GM23248 (cell line): ENCODE results near the gene ELFN1. TPM values are rescaled to one million over a fixed set of nuclear protein-coding genes. Genes with fewer than 3 reads are reported as not detected.
"Not testable (repeated sequence)": the region's sequence is repeated elsewhere in the genome, so short reads cannot be mapped to it uniquely, and the experiment has no call there.

ENCODE experiments used
- DNase-seq: peaks from one replicate; pipeline ENCODE4 v3.0.0-alpha.2; 2015
- H2AFZ ChIP-seq: fragments of 200-600 bp; sonication (generic); 2 replicates; pipeline ENCODE4 v1.6.1; 2016; ENCODE audit warnings: antibody characterized with exemption
- H3F3A ChIP-seq: fragments of 200-600 bp; sonication (generic); 2 replicates; pipeline ENCODE4 v1.6.1; 2016; ENCODE audit warnings: mild to moderate bottlenecking, antibody characterized with exemption, mixed run types; ENCODE audit not compliant: insufficient read depth
- H3K27ac ChIP-seq: fragments of 200-600 bp; sonication (generic); 2 replicates; pipeline ENCODE4 v1.5.1; 2016; ENCODE audit warnings: mild to moderate bottlenecking
- H3K27me3 ChIP-seq: fragments of 200-600 bp; sonication (generic); replicated peaks from 2 replicates; pipeline ENCODE4 v1.6.1; 2016; ENCODE audit warnings: mild to moderate bottlenecking; ENCODE audit not compliant: insufficient read depth
- H3K36me3 ChIP-seq: fragments of 200-600 bp; sonication (generic); 2 replicates; pipeline ENCODE4 v1.6.1; 2016; ENCODE audit warnings: low read depth, mild to moderate bottlenecking
- H3K4me1 ChIP-seq: fragments of 200-600 bp; sonication (generic); 2 replicates; pipeline ENCODE4 v1.6.1; 2016; ENCODE audit warnings: mild to moderate bottlenecking; ENCODE audit not compliant: insufficient read depth
- H3K4me2 ChIP-seq: fragments of 200-600 bp; sonication (generic); one replicate; pipeline ENCODE4 v1.6.1; 2016; ENCODE audit warnings: mild to moderate bottlenecking; ENCODE audit not compliant: unreplicated experiment
- H3K4me3 ChIP-seq: fragments of 200-600 bp; sonication (generic); 2 replicates; pipeline ENCODE4 v1.5.1; 2016; ENCODE audit warnings: mild to moderate bottlenecking
- H3K79me2 ChIP-seq: fragments of 200-600 bp; sonication (generic); 2 replicates; pipeline ENCODE4 v1.6.1; 2016; ENCODE audit warnings: mild to moderate bottlenecking; ENCODE audit not compliant: insufficient read depth
- H3K9ac ChIP-seq: fragments of 200-600 bp; sonication (generic); 2 replicates; pipeline ENCODE4 v1.6.1; 2016; ENCODE audit warnings: mild to moderate bottlenecking
- H3K9me2 ChIP-seq: fragments of 200-600 bp; sonication (generic); 2 replicates; pipeline ENCODE4 v1.6.1; 2016; ENCODE audit warnings: mixed run types, mild to moderate bottlenecking, moderate library complexity; ENCODE audit not compliant: insufficient read depth
- H3K9me3 ChIP-seq: fragments of 200-600 bp; sonication (generic); one replicate; pipeline ENCODE4 v1.6.1; 2017; ENCODE audit warnings: low read depth
- H4K20me1 ChIP-seq: fragments of 200-600 bp; sonication (generic); 2 replicates; pipeline ENCODE4 v1.6.0; 2016; ENCODE audit not compliant: insufficient read depth
- EZH2 ChIP-seq: fragments of 200-600 bp; sonication (generic); IDR thresholded peaks from 2 replicates; pipeline ENCODE4 v1.6.1; 2018; ENCODE audit warnings: antibody characterized with exemption, mild to moderate bottlenecking; ENCODE audit not compliant: insufficient read depth, poor library complexity, severe bottlenecking
- EZH2phosphoT487 ChIP-seq: fragments of 200-600 bp; sonication (generic); IDR thresholded peaks from 2 replicates; pipeline ENCODE4 v1.6.1; 2018; ENCODE audit warnings: antibody characterized with exemption, moderate library complexity, mild to moderate bottlenecking, low read depth; ENCODE audit not compliant: insufficient read depth
- WGBS, 2 experiments: methylation state at CpG; one replicate each; pipeline ENCODE4 v1.1.6; 2015 to 2017; ENCODE audit warnings: low lambda C conversion rate in 2 of 2, low coverage in 1 of 2; ENCODE audit errors: missing lambda C conversion rate in 2 of 2; 5-methylcytosine and 5-hydroxymethylcytosine counted together
- in situ Hi-C: fragments of 300-500 bp; cut with MboI; formaldehyde crosslinking; loops from 2 replicates; pipeline ENCODE4 v1.15.0; 2020
- polyA plus RNA-seq: library from polyadenylated mRNA; unstranded; fragments of >200 nt; fragmentation: Nextera tagmentation; extraction: Ambion mirVana; gene quantifications from 2 replicates; pipeline ENCODE4 v1.2.1, GENCODE V29; 2016
- total RNA-seq: library from RNA; depleted of rRNA; stranded (reverse); fragments of >200 nt; shearing (Covaris generic); gene quantifications from 2 replicates; pipeline ENCODE4 v1.2.3, GENCODE V29; 2014

The ELFN1 gene
- total and polyA plus RNA-seq, 2 experiments from 2014 or later, result 0.13 to 6.2 TPM

DNA sequence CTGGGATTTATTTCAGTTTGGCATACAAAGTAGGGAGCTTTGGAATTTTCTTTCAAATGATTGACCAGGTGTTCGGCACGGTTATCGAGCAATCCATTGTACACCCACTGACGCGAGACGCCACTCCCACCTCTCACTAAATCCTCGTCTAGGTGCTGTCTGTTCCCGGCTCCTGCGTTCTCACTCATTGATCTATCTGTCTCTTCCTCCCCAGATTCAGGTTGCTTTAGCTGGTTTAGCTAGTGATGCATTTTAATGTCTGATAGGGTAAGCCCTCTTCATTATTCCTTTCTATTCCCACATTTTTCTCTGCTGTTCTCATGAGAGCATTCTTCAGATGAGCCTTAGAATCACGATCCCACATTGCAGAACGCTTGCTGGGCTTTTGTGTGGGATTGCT lies 91.7 kb downstream of the ELFN1 start:
- no peak for DNase-seq
- Histone ChIP-seq H3K27me3 (no peaks in the 10 kb centered on the region; the same call in 1 of the 2 replicates), H4K20me1 (no peaks in the 10 kb centered on the region), H3K4me1 (no peaks in the 10 kb centered on the region), H3K4me2 (no peak overlapping the region), H3F3A (no peaks in the 10 kb centered on the region), H3K36me3 (no peaks in the 10 kb centered on the region), H3K4me3 (no peak overlapping the region), H3K9me2 (no peaks in the 10 kb centered on the region), H3K79me2 (no peaks in the 10 kb centered on the region), H2AFZ (no peak overlapping the region), H3K9ac (no peak overlapping the region), H3K9me3 (no peaks in the 10 kb centered on the region), H3K27ac (no peak overlapping the region)
- TF ChIP-seq EZH2 (no peak), EZH2phosphoT487 (no peak)
- WGBS, 2 experiments, result 80 to 81% methylated on average over 11 of the region's 11 CpGs
- in situ Hi-C loops, result no loop called here

DNA sequence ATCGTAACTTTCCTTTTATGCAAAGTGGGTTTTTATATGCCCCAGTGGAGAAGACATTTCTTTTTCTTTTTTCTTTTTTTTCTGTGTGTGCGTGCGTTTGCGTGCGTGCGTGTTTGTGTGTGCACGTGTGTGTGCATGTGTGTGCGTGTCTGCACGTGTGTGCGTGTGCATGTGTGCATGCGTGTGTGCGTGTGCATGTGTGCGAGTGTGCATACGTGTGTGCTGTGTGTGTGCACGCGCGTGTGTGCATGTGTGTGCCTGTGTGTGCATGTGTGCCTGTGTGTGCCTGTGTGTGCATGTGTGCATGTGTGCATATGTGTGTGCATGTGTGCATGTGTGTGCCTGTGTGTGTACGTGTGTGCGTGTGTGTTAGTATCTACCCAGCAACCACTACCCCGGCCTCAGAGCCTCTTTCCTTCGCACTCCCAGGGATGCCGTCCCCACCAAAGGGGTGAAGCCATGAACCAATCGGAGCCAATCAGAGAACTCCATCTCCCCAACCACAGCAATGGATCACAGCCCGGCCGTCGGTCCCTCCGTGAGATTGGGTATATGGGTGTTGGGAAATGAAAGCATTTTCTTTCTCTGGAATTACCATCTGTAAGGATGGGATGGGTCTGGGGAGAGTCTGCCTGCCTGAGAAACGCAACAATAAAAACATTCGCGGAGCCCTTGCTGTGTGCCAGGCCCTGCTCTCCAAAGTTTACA lies 92.3 kb downstream of the ELFN1 start:
- H3F3A ChIP-seq, result no peaks in the 10 kb centered on the region
- H3K79me2 ChIP-seq, result no peaks in the 10 kb centered on the region
- TF ChIP-seq EZH2, result no peak
- no peak for TF ChIP-seq EZH2phosphoT487
- no peaks in the 10 kb centered on the region for H3K9me2 ChIP-seq
- H3K9me3 ChIP-seq, result no peaks in the 10 kb centered on the region
- no peak overlapping the region for H3K4me2 ChIP-seq
- no peaks in the 10 kb centered on the region for H3K27me3 ChIP-seq
- H4K20me1 ChIP-seq, result no peaks in the 10 kb centered on the region
- in situ Hi-C loops, result no loop called here
- H3K36me3 ChIP-seq, result no peaks in the 10 kb centered on the region
- no peak overlapping the region for H2AFZ ChIP-seq
- no peak overlapping the region for H3K27ac ChIP-seq
- H3K9ac ChIP-seq, result no peak overlapping the region
- 86% methylated on average over 29 to 30 of the region's 30 CpGs for WGBS, 2 experiments
- no peak for DNase-seq
- H3K4me3 ChIP-seq, result no peak overlapping the region
- H3K4me1 ChIP-seq, result no peaks in the 10 kb centered on the region

DNA sequence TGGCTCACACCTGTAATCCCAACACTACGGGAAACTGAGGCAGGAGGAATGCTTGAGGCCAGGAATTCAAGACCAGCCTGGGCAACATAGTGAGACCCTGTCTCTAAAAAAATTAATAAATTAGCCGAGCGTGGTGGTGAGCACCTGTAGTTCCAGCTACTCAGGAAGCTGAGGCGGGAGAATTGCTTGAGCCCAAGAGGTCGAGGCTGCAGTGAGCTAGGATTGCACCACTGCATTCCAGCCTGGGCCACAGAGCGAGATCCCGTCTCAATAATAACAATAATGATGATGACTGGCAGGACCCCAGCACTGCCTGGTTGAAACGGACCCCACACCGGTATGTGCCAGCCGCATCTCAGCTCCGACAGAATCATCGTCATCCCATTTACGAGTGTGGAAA lies 93.0 kb downstream of the ELFN1 start:
- 86 to 90% methylated on average over 13 of the region's 13 CpGs for WGBS, 2 experiments
- no peak overlapping the region for H3K4me3 ChIP-seq
- H3K4me1 ChIP-seq, result no peaks in the 10 kb centered on the region
- TF ChIP-seq EZH2phosphoT487 (no peak), EZH2 (no peak)
- no peaks in the 10 kb centered on the region for H3K9me2 ChIP-seq
- no peak overlapping the region for H3K9ac ChIP-seq
- H3K79me2 ChIP-seq, result no peaks in the 10 kb centered on the region
- no peaks in the 10 kb centered on the region for H4K20me1 ChIP-seq
- in situ Hi-C loops, result no loop called here
- no peak overlapping the region for H2AFZ ChIP-seq
- H3F3A ChIP-seq, result no peaks in the 10 kb centered on the region
- no peaks in the 10 kb centered on the region for H3K27me3 ChIP-seq
- no peaks in the 10 kb centered on the region for H3K9me3 ChIP-seq
- no peak overlapping the region for H3K27ac ChIP-seq
- DNase-seq, result no peak
- no peak overlapping the region for H3K4me2 ChIP-seq
- H3K36me3 ChIP-seq, result no peaks in the 10 kb centered on the region

DNA sequence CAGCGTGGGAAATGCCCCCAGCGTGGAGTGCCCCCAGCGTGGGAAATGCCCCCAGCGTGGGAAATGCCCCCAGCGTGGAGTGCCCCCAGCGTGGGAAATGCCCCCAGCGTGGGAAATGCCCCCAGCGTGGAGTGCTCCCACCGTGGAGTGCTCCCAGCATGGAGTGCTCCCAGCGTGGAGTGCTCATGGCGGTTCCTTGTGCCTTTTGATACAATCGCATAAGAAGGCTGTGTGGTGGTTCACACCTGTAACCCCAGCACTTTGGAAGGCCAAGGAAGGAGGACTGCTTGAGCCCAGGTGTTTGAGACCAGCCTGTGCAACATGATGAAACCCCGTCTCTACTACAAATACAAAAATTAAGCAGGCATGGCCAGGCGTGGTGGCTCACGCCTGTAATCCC lies 93.8 kb downstream of the ELFN1 start:
- in situ Hi-C loops, H3K9ac ChIP-seq, H3K27me3 ChIP-seq, H3K9me2 ChIP-seq, H2AFZ ChIP-seq, H3K9me3 ChIP-seq, H3K27ac ChIP-seq, H3K4me1 ChIP-seq, DNase-seq, H4K20me1 ChIP-seq, H3K36me3 ChIP-seq, H3K4me2 ChIP-seq, H3F3A ChIP-seq, H3K79me2 ChIP-seq, H3K4me3 ChIP-seq: not testable (repeated sequence)
- 83 to 92% methylated on average over 8 to 12 of the region's 15 CpGs for WGBS, 2 experiments

DNA sequence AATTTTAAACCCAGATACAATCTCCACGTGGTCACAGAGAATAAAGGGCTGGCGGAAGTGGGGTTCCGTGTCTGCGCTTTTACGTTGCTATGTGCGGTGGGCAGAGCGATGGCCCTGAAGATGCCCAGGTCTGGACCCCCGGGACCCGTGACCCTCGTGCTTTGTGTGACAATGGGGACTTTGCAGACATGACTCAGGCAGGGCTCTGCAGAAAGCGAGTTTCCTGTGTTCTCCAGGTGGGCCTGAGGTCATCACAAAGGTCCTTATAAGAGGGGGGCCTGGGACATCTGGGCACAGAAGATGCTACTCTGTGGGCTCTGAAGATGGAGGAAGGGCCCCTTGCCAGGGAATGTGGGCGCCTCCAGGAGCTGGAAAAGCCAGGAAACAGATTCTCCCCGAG lies 95.3 kb downstream of the ELFN1 start:
- no peak for DNase-seq
- Histone ChIP-seq H3K9me3 (no peaks in the 10 kb centered on the region), H2AFZ (no peak overlapping the region), H3F3A (no peaks in the 10 kb centered on the region), H3K9me2 (no peaks in the 10 kb centered on the region), H3K4me3 (no peak overlapping the region), H3K36me3 (no peaks in the 10 kb centered on the region), H3K4me2 (no peak overlapping the region), H3K9ac (no peak overlapping the region), H4K20me1 (no peaks in the 10 kb centered on the region), H3K4me1 (no peaks in the 10 kb centered on the region), H3K27me3 (no peaks in the 10 kb centered on the region), H3K79me2 (no peaks in the 10 kb centered on the region), H3K27ac (no peak overlapping the region)
- WGBS, 2 experiments, result 75 to 77% methylated on average over 13 of the region's 13 CpGs
- TF ChIP-seq EZH2, result no peak
- TF ChIP-seq EZH2phosphoT487, result no peak
- in situ Hi-C loops, result no loop called here
